ENCODE data around the gene PSORS1C1.

PSORS1C1 gene

GRCh38 chr6:31130751-31131150 is 16.2 kb downstream of the PSORS1C1 start:
- intact Hi-C loops (cut with DNase I; ENCODE audit: low total_unique reads), result no loop called here
- TF ChIP-seq, protein P1, sequence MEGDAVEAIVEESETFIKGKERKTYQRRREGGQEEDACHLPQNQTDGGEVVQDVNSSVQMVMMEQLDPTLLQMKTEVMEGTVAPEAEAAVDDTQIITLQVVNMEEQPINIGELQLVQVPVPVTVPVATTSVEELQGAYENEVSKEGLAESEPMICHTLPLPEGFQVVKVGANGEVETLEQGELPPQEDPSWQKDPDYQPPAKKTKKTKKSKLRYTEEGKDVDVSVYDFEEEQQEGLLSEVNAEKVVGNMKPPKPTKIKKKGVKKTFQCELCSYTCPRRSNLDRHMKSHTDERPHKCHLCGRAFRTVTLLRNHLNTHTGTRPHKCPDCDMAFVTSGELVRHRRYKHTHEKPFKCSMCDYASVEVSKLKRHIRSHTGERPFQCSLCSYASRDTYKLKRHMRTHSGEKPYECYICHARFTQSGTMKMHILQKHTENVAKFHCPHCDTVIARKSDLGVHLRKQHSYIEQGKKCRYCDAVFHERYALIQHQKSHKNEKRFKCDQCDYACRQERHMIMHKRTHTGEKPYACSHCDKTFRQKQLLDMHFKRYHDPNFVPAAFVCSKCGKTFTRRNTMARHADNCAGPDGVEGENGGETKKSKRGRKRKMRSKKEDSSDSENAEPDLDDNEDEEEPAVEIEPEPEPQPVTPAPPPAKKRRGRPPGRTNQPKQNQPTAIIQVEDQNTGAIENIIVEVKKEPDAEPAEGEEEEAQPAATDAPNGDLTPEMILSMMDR (IDR thresholded peaks at IDR 0.05), result no peak
- H3K4me3 ChIP-seq, result no peak overlapping the region
- H3K27me3 ChIP-seq, result no peaks in the 10 kb centered on the region
- H3K36me3 ChIP-seq, result no peaks in the 10 kb centered on the region
- DNase-seq, result no peak
- H3K9me3 ChIP-seq, result no peaks in the 10 kb centered on the region
- no peak overlapping the region for H3K27ac ChIP-seq
- peaks cover 0 to 7% (median 2%) of the 10 kb centered on the region in 4 donors for H3K4me1 ChIP-seq

DNA sequence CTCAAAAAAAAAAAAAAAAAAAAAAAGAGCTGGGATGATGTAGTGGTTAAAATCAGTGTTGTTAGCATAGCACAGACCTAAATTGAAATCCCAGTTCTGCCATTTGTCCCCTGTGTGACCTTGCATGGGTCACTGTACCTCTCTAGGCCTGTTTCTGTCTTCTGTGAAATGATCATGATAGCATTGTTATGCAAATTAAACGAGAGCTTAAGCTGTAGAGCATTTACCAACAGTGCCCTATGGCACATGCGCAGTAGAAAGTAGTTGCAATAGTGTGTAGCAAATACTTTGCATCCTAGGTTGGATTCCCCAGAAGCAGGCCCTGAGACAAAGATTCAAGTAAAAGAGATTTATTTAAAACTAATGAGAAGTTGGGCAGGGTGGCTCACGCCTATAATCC is 17.0 kb downstream of the PSORS1C1 start:
- H3K36me3 ChIP-seq, result no peaks in the 10 kb centered on the region
- no peaks in the 10 kb centered on the region for H3K27me3 ChIP-seq
- peaks cover 0 to 4% (median 0%) of the 10 kb centered on the region in 4 donors for H3K4me1 ChIP-seq
- no peak for DNase-seq
- no peaks in the 10 kb centered on the region for H3K9me3 ChIP-seq
- no peak overlapping the region for H3K4me3 ChIP-seq
- intact Hi-C loops (cut with DNase I; ENCODE audit: low total_unique reads), result no loop called here
- H3K27ac ChIP-seq, result no peak overlapping the region
- TF ChIP-seq, protein P1 (IDR thresholded peaks at IDR 0.05), result no peak

- Histone ChIP-seq H3K27ac (no peak overlapping the region), H3K4me1 (peaks cover 0 to 11% (median 2%) of the 10 kb centered on the region in 4 donors), H3K9me3 (no peaks in the 10 kb centered on the region), H3K27me3 (peaks cover 0 to under 1% of the 10 kb centered on the region in 2 donors), H3K4me3 (no peak overlapping the region), H3K36me3 (no peaks in the 10 kb centered on the region)
- intact Hi-C loops (cut with DNase I; ENCODE audit: low total_unique reads), result no loop called here
- TF ChIP-seq, protein P1 (IDR thresholded peaks at IDR 0.05), result no peak
- no peak for DNase-seq
Observed at GRCh38 chr6:31132806-31133205, 18.2 kb downstream of the PSORS1C1 start.

GRCh38 chr6:31135710-31136109 is 21.1 kb downstream of the PSORS1C1 start:
- Histone ChIP-seq H3K4me3 (no peak overlapping the region), H3K4me1 (peaks cover 0 to 10% (median 3%) of the 10 kb centered on the region in 4 donors), H3K27ac (no peak overlapping the region), H3K9me3 (no peaks in the 10 kb centered on the region), H3K36me3 (no peaks in the 10 kb centered on the region), H3K27me3 (peaks cover 0 to 10% of the 10 kb centered on the region in 2 donors)
- no peak for DNase-seq
- TF ChIP-seq, protein P1 (IDR thresholded peaks at IDR 0.05), result no peak
- intact Hi-C loops (cut with DNase I; ENCODE audit: low total_unique reads), result loop anchor here (5.0 kb wide), 2 partner anchors 57 to 577 kb away; no protein-coding TSS in a partner anchor

- Histone ChIP-seq H3K36me3 (peaks cover 0 to 15% (median 0%) of the 10 kb centered on the region in 3 donors), H3K4me1 (peaks cover 0 to 15% (median 4%) of the 10 kb centered on the region in 4 donors), H3K27ac (no peak within 1 kb of the TSS), H3K27me3 (peaks cover 0 to 10% of the 10 kb centered on the region in 2 donors), H3K9me3 (no peaks in the 10 kb centered on the region), H3K4me3 (no peak within 1 kb of the TSS)
- intact Hi-C loops (cut with DNase I; ENCODE audit: low total_unique reads), result loop anchor here (1.0 to 5.0 kb wide), 3 partner anchors 53 to 573 kb away; no protein-coding TSS in a partner anchor
- TF ChIP-seq, protein P1 (IDR thresholded peaks at IDR 0.05), result no peak
- no peak for DNase-seq
Observed at GRCh38 chr6:31138982-31139381, 24.4 kb downstream of the PSORS1C1 start, which contains the start of gene PSORS1C2. Gene PSORS1C2, minus strand, starts transcription at chr6:31139066. Its CDS starts 40 bp downstream, at chr6:31139026.

Measured in tibial artery (tissue), 4 donors.